T47D (cell line): ENCODE results near the gene GPRIN1.

Source experiments
- DNase-seq, 2 experiments: peaks; one replicate each; pipeline versions ENCODE4 v3.0.0 to v3.0.0-alpha.2; 2011 to 2012; ENCODE audit warnings: low read depth in 1 of 2, low spot score in 1 of 2
- JUND ChIP-seq: IDR thresholded peaks from 2 replicates; pipeline ENCODE4 v1.6.1; 2012; ENCODE audit warnings: low read depth
- in situ Hi-C: cut with HindIII; loops from 2 replicates; pipeline ENCODE4 v1.10.0; 2016; ENCODE audit warnings: low sequenced_read_pairs, low pct_unique_long_range_greater_than_20kb

GPRIN1 gene

DNA sequence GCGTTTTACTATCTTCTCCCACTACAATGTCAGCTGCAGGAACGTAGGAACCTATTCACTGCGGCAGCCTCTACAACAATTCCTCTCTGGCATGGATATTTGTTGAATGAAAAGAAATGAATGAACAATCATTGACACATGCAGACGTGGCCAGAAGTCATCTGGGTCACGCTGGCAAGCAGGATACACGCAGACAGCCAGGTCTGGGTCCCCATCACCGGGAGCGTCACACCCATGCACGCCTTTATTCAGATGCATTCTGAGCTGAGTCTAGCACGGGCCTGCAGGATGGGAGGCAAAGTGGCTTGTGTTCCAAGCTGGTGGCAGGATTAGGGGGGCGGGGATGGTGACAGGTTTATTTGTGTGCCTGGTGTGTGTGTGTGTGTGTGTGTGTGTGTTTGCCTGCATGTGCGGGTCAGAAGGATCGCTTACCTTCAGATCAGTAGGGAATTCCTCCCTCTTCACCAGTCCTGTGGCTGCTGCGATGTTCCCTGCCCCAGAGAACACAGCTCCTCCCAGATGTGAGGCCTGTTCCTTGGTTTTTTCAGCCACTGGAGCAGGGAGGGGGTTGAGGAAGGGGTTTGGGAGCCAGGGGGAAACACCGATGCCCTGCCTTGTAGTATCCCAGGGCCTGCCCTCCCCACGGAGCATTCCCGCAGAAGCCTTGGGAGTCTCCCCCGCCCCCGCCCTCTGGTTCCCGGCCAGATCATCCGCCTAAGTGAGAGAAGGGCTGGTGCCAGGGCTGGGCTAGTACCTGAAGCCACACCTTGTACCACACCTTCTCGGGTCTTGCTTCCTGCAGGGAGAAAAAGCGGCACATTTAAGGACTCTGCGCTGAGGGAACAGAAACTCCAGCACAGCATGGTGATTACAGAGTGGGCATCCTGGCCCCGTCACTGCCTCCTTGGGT lies 16.3 kb upstream of the GPRIN1 start:
- in situ Hi-C loops: no loop called here
- no peak for DNase-seq
- TF ChIP-seq JUND: no peak

GRCh38 chr5:176625512-176625911 lies 15.6 kb upstream of the GPRIN1 start:
- no peak for TF ChIP-seq JUND
- no peak for DNase-seq
- in situ Hi-C loops: no loop called here

DNA sequence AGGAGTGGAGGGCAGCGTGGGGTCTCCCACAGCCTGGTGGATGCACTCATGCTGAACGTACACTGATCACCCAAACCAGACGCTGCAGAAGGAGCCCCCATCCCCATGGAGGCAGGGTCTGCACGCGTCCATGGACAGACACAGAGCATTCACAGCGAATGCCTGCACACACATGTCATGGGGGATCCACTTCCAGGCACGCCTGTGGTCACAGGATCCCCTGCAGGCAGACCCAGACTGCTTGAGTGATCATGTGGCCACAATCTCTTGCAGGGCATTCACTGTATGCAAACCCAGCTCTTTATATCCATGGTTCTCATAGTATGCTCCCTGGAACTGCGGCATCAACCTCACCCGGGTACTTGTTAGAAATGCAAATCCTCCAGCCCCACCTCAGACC lies 15.0 kb upstream of the GPRIN1 start:
- in situ Hi-C loops: no loop called here
- TF ChIP-seq JUND: no peak
- no peak for DNase-seq

GRCh38 chr5:176624142-176624541 lies 14.2 kb upstream of the GPRIN1 start:
- in situ Hi-C loops: no loop called here
- DNase-seq: no peak
- TF ChIP-seq JUND: no peak

GRCh38 chr5:176621661-176622079 lies 11.7 kb upstream of the GPRIN1 start:
- in situ Hi-C loops: no loop called here
- no peak for DNase-seq
- TF ChIP-seq JUND: no peak

GRCh38 chr5:176620333-176620981 lies 10.5 kb upstream of the GPRIN1 start:
- no peak for DNase-seq
- in situ Hi-C loops: no loop called here
- no peak for TF ChIP-seq JUND

DNA sequence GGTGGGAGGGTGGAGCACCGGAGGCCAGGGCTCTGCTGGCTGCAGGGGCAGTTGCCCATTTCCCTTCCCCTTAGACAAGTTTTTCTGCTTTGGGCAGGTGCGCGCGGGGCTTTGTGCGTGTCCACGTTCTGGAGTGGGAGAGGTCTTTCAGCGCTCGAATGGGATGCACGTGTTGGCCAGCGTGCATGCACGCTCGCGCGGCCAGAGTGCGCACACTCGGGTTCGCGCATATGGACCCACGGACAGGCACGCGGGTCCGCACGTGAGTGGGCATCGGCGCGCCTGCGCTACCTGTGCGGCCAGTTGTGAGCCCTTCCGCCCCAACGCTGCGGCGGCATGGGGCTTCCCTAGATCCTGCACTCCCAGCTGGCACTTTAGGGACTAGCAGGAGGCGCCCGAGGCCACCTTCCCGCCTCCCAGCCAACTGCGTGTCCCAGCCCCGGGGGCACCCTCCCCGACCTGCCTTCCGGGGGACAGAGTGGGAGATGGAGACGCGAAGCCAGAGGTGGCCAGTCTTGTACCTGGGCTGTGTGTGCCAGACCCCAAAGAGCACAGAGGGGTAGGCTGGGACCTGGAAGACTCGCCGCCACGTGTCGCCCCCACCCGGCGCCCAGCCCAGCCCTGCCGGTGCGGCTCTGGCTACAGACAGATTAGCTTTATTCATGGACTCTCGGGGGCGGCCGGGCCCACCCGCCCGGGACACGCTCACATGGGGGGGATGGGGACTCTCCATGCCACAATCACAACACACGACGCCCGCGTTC lies 9.8 kb upstream of the GPRIN1 start:
- TF ChIP-seq JUND: no peak
- in situ Hi-C loops: no loop called here
- DNase-seq: no peak

GRCh38 chr5:176619203-176619568 lies 9.2 kb upstream of the GPRIN1 start:
- DNase-seq: peak; percentile 60 to 86
- in situ Hi-C loops: no loop called here
- no peak for TF ChIP-seq JUND

DNA sequence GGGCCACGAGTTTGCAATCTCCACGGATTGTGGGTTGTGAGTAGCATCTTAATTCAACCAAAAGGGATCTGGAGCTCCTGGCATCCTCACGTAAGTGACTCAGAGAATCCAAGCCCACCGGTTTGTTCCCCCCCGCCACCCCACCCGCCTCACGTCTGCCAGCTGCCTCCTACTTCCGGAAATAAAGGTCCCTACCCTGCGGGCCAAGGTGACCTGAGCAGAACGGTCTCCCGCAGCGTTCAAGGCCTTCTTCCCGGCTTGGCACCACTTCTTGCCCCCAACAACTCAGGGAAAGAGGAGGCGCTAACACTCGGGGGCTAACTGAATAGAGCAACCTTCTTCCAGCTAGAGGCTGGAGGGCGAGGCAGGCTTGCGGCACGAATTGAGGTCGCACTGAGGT lies 8.8 kb upstream of the GPRIN1 start:
- no peak for DNase-seq
- in situ Hi-C loops: no loop called here
- no peak for TF ChIP-seq JUND

DNA sequence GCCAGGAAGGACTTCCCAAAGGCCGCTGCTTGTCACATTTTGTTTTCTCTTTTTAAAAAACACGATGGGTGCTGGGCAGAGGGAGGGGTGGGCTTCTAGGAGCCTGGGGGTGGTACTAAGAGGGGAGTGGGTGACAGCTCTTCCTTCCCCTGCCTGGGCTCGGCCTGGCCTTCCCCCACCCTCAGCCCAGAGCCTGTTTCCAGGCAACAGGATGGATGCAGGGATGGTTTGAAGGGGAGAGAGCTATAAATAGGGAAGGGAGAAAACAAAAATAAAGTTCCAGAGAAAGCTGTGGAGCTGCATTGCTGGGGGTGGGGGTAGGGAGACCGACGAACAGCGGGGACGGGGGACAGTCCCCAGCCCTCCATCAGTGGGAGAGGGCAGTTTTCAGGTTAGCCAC lies 6.6 kb upstream of the GPRIN1 start:
- DNase-seq: no peak
- in situ Hi-C loops: no loop called here
- no peak for TF ChIP-seq JUND

DNA sequence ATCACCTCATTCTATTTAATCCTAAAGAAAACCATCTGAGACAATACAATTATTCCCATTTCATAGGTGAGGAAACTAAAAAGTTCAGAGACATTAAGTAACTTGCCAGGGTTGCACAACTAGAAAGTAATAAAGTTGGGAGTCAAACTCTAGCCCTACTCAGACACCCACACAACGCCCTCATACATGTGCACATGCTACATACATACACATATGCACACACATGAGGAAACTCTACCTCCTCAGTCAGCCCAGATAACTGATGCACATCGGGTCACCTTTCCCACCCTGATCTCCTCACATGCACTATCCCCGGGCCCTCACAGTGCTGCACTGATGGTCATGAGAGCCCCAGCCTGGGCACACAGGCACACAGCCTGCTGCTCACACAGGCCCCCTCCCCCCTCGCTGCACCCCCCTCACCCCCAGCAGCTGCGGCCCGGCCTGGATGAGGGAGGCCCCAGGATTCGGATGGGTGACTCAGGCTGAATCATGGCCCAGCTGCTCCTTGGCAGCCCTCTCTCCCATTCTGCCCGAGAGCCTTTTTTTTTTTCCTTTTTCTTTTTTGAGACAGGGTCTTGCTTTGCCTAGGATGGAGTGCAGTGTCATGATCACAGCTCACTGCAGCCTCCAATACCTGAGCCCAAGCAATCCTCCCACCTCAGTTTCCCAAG lies 5.0 kb upstream of the GPRIN1 start:
- TF ChIP-seq JUND: no peak
- no peak for DNase-seq
- in situ Hi-C loops: no loop called here

- in situ Hi-C loops: no loop called here
- TF ChIP-seq JUND: no peak
Observed at GRCh38 chr5:176612855-176613254, 2.9 kb upstream of the GPRIN1 start.

GRCh38 chr5:176612008-176612407 lies 2.1 kb upstream of the GPRIN1 start:
- no peak for DNase-seq
- TF ChIP-seq JUND: no peak
- in situ Hi-C loops: no loop called here

More at GRCh38 chr5:176612855-176613254, 2.9 kb upstream of the GPRIN1 start:
- DNase-seq: no peak
